ENCODE results near the gene SUB1. TPM values are rescaled to one million over a fixed set of nuclear protein-coding genes. Genes with fewer than 3 reads are reported as not detected.

The SUB1 gene
- total RNA-seq, 1 experiment from 2014 or later: 288 TPM

DNA sequence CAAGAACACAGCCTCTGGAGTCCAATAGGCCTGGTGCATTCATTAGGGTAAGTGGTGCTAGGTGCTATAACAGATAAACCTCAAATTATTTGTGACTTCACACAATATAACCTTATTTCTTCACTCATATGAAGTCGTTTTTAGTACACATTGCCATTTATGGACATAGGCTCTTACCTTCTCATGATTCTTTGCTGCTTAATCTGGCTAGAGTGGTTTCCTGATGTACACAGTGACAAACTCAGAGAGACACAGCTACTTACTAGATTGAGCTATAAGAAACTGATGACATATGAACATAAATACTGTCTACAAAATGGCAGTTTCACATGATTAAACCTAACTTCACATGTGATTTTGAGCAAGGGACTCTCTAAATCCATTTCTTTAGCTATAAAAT lies 14.2 kb upstream of the SUB1 start:
- H4K20me1 ChIP-seq (ENCODE audit: control insufficient read depth, insufficient read depth, insufficient read length): no peaks in the 10 kb centered on the region
- no peak overlapping the region for H3T11ph ChIP-seq (ENCODE audit: low read length)
- no peak overlapping the region for H3K23ac ChIP-seq (ENCODE audit: insufficient read length, low read depth, low read length)
- Mint-ChIP-seq H3K27me3 (ENCODE audit: low read depth) (no peaks in the 10 kb centered on the region; the same call in 1 of the 2 replicates), H3K4me1 (no peaks in the 10 kb centered on the region), H3K36me3 (ENCODE audit: insufficient read depth in 1 of 3, low read depth in 3 of 3) (no peaks in the 10 kb centered on the region), H3K4me3 (no peak overlapping the region), H3K27ac (no peak overlapping the region), H3K9me3 (peaks cover 0 to 3% of the 10 kb centered on the region in 2 experiments; a peak in 1 of 5 replicates)
- TF ChIP-seq, protein P1, sequence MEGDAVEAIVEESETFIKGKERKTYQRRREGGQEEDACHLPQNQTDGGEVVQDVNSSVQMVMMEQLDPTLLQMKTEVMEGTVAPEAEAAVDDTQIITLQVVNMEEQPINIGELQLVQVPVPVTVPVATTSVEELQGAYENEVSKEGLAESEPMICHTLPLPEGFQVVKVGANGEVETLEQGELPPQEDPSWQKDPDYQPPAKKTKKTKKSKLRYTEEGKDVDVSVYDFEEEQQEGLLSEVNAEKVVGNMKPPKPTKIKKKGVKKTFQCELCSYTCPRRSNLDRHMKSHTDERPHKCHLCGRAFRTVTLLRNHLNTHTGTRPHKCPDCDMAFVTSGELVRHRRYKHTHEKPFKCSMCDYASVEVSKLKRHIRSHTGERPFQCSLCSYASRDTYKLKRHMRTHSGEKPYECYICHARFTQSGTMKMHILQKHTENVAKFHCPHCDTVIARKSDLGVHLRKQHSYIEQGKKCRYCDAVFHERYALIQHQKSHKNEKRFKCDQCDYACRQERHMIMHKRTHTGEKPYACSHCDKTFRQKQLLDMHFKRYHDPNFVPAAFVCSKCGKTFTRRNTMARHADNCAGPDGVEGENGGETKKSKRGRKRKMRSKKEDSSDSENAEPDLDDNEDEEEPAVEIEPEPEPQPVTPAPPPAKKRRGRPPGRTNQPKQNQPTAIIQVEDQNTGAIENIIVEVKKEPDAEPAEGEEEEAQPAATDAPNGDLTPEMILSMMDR (conservative IDR thresholded peaks at IDR 0.05): no peak
- no peaks in the 10 kb centered on the region for H3K79me1 ChIP-seq (ENCODE audit: insufficient read depth, low read depth, low read length, poor library complexity, severe bottlenecking)
- no peak overlapping the region for H3K9ac ChIP-seq (ENCODE audit: extremely low read depth, insufficient read length, low read length)
- H3K4me2 ChIP-seq (ENCODE audit: insufficient read depth, insufficient read length, low read length): no peak overlapping the region
- no peak overlapping the region for H2BK12ac ChIP-seq (ENCODE audit: insufficient read length, low read depth, low read length)
- H3K18ac ChIP-seq (ENCODE audit: insufficient read length, low read depth, low read length): no peak overlapping the region
- no peak overlapping the region for H3K56ac ChIP-seq (ENCODE audit: insufficient read length, low read depth, low read length)
- no peak overlapping the region for H2BK120ac ChIP-seq (ENCODE audit: low read depth, low read length, poor library complexity, severe bottlenecking)
- no peak for DNase-seq
- no CpG with 5 or more reads among the region's 1 CpG for WGBS (ENCODE audit: extremely low coverage, insufficient read length, low lambda C conversion rate)
- H2BK20ac ChIP-seq (ENCODE audit: low read depth, low read length, poor library complexity, severe bottlenecking): no peak overlapping the region
- H4K91ac ChIP-seq (ENCODE audit: insufficient read length, low read depth, low read length): no peak overlapping the region
- H2AFZ ChIP-seq (ENCODE audit: low read length): no peak overlapping the region
- H3K23me2 ChIP-seq (ENCODE audit: insufficient read length, low read depth, low read length, poor library complexity, severe bottlenecking): no peaks in the 10 kb centered on the region
- no peak overlapping the region for H2AK5ac ChIP-seq (ENCODE audit: insufficient read length, low read length)
- no peak overlapping the region for H4K5ac ChIP-seq (ENCODE audit: insufficient read length, low read depth, low read length)
- H3K4me1 ChIP-seq (ENCODE audit: insufficient read depth, low read length): no peaks in the 10 kb centered on the region
- H3K14ac ChIP-seq (ENCODE audit: insufficient read depth, low read length): no peak overlapping the region
- no peak overlapping the region for H4K8ac ChIP-seq (replicated peaks; ENCODE audit: insufficient read length, low read depth, low read length)
- H3K9me3 ChIP-seq (ENCODE audit: control insufficient read depth, low read depth, low read length): no peaks in the 10 kb centered on the region
- no peak overlapping the region for H3K27ac ChIP-seq (ENCODE audit: insufficient read length, low read depth, low read length)
- H3K4ac ChIP-seq (ENCODE audit: low read depth, low read length): no peak overlapping the region
- no peaks in the 10 kb centered on the region for H3K79me2 ChIP-seq (ENCODE audit: insufficient read depth, low read length)
- H2BK5ac ChIP-seq (ENCODE audit: insufficient read length, low read length): no peak overlapping the region
- H2BK15ac ChIP-seq (ENCODE audit: low read depth, low read length): no peak overlapping the region
- no peaks in the 10 kb centered on the region for H3K27me3 ChIP-seq (ENCODE audit: insufficient read depth, low read length)

Data from H9 (cell line).